K562 (cell line): ENCODE measurements around the gene CARD11. TPM values are rescaled to one million over a fixed set of nuclear protein-coding genes. Genes with fewer than 3 reads are reported as not detected.

Experiments
- ATAC-seq: fragments of 200-7000 bp; cut with Tn5 transposase; 3 replicates; pipeline ENCODE4 v1.9.1; 2020; ENCODE audit warnings: moderate library complexity
- BruUV-seq: library from RNA; stranded (reverse); fragments of 400-500 nt; replicated peaks from 2 replicates; lab custom pipeline; 2021; lab: Mats Ljungman, UMichigan
- CTCF ChIA-PET: fragments of 300-600 bp; formaldehyde crosslinking; extraction: SDS; loops from one replicate; lab custom pipeline; 2021; ENCODE audit warnings: low intra/inter-chr PET ratio; lab: Yijun Ruan, JAX
- POLR2A ChIA-PET: fragments of 300-600, 350-650 bp; sonication (Branson Sonifier 250); formaldehyde crosslinking; extraction: SDS; loops from one replicate; lab custom pipeline; 2021; ENCODE audit warnings: antibody characterized with exemption, inconsistent platforms; lab: Yijun Ruan, JAX
- DNase-seq, 4 experiments: peaks; one replicate each; pipeline versions ENCODE4 v3.0.0 to v3.0.0-alpha.2; 2011 to 2018; ENCODE audit warnings: low spot score in 3 of 4, mixed read lengths in 3 of 4; ENCODE audit errors: extremely low read depth in 1 of 4
- FAIRE-seq: peaks from 2 replicates; lab custom pipeline; 2011; peaks lifted over from hg19 to GRCh38; lab: Jason Lieb, UNC
- H2AFZ ChIP-seq: 2 replicates; pipeline ENCODE4 v1.6.0; 2011; ENCODE audit warnings: low read depth, low read length, control low read depth, inconsistent platforms
- H3K27ac ChIP-seq: fragments of 200-600 bp; 3 replicates; pipeline ENCODE4 v1.8.0; 2011; ENCODE audit warnings: low read depth, mild to moderate bottlenecking, control low read depth, inconsistent platforms, low read length, moderate library complexity, mixed read lengths; ENCODE audit errors: extremely low read depth
- H3K27me3 ChIP-seq, 2 experiments: fragments of 300-600 bp in 1 of 2; 2 replicates in 1 of 2; 3 replicates in 1 of 2; pipeline versions ENCODE4 v1.6.0 to v1.8.0; 2011; ENCODE audit warnings: inconsistent platforms in 2 of 2, low read length in 2 of 2, mild to moderate bottlenecking in 1 of 2, mixed read lengths in 1 of 2, moderate library complexity in 1 of 2; ENCODE audit not compliant: control insufficient read depth in 2 of 2, insufficient read depth in 2 of 2
- H3K36me3 ChIP-seq: fragments of 300-600 bp; 3 replicates; pipeline ENCODE4 v1.8.0; 2011; ENCODE audit warnings: mild to moderate bottlenecking, low read length, inconsistent platforms; ENCODE audit not compliant: control insufficient read depth, insufficient read depth
- H3K4me1 ChIP-seq, 2 experiments: fragments of 200-600 bp in 1 of 2; replicated peaks in 1 of 2; 2 replicates in 1 of 2; 3 replicates in 1 of 2; pipeline versions ENCODE4 v1.5.1 to v1.8.0; 2011; ENCODE audit warnings: inconsistent platforms in 2 of 2, low read length in 2 of 2, mild to moderate bottlenecking in 1 of 2, mixed read lengths in 1 of 2, moderate library complexity in 1 of 2; ENCODE audit not compliant: control insufficient read depth in 2 of 2, insufficient read depth in 2 of 2
- H3K4me2 ChIP-seq: 2 replicates; pipeline ENCODE4 v1.6.1; 2011; ENCODE audit warnings: low read length, control low read depth, inconsistent platforms, mixed read lengths; ENCODE audit not compliant: insufficient read depth
- H3K4me3 ChIP-seq: fragments of 200-600 bp; sonication (generic), shearing (Covaris generic); 2 replicates; pipeline ENCODE4 v1.5.1; 2016; ENCODE audit warnings: control low read depth, inconsistent platforms
- H3K79me2 ChIP-seq: fragments of 200-600 bp; 3 replicates; pipeline ENCODE4 v1.8.0; 2011; ENCODE audit warnings: low read length, inconsistent platforms; ENCODE audit not compliant: control insufficient read depth, insufficient read depth
- H3K9ac ChIP-seq, 2 experiments: 2 replicates each; pipeline versions ENCODE4 v1.6.0 to v1.6.1; 2011; ENCODE audit warnings: low read depth in 2 of 2, low read length in 2 of 2, control low read depth in 1 of 2, inconsistent platforms in 1 of 2, mild to moderate bottlenecking in 1 of 2, mixed read lengths in 1 of 2; ENCODE audit not compliant: insufficient read depth in 1 of 2
- H3K9me1 ChIP-seq: one replicate; pipeline ENCODE4 v1.6.0; 2011; ENCODE audit warnings: inconsistent platforms, mild to moderate bottlenecking, low read length, moderate library complexity; ENCODE audit not compliant: control insufficient read depth, insufficient read depth
- H3K9me3 ChIP-seq: replicated peaks from 2 replicates; pipeline ENCODE4 v1.5.1; 2011; ENCODE audit warnings: low read depth, low read length, inconsistent platforms; ENCODE audit not compliant: control insufficient read depth, insufficient read depth
- H4K20me1 ChIP-seq: replicated peaks from 2 replicates; pipeline ENCODE4 v1.6.1; 2011; ENCODE audit warnings: low read length, inconsistent platforms, mixed read lengths; ENCODE audit not compliant: control insufficient read depth, insufficient read depth
- CBFB ChIP-seq: sonication (generic); formaldehyde crosslinking; IDR thresholded peaks from 2 replicates; pipeline ENCODE4 v1.4.0; 2020; ENCODE audit warnings: mild to moderate bottlenecking, missing genetic modification reagents
- CEBPB ChIP-seq: fragments of 450-650 bp; IDR thresholded peaks from 2 replicates; pipeline ENCODE4 v1.6.1; 2016; ENCODE audit warnings: missing genetic modification characterization, missing compliant biosample characterization
- POLR2G ChIP-seq: fragments of 200-400 bp; formaldehyde crosslinking; IDR thresholded peaks from 2 replicates; pipeline ENCODE4 v1.6.1; 2017; ENCODE audit warnings: low read depth, mild to moderate bottlenecking, antibody characterized with exemption, low read length, moderate library complexity
- PPARD ChIP-seq: fragments of 250-450 bp; sonication (Bioruptor Pico); IDR thresholded peaks from 2 replicates; pipeline ENCODE4 v1.8.0; 2022; ENCODE audit warnings: inconsistent platforms, mild to moderate bottlenecking, moderate library complexity
- RBM15 ChIP-seq: fragments of 200-400 bp; formaldehyde crosslinking; IDR thresholded peaks from 2 replicates; pipeline ENCODE4 v1.6.1; 2018; ENCODE audit warnings: mild to moderate bottlenecking, low read length, moderate library complexity; ENCODE audit not compliant: insufficient read depth
- TEAD4 ChIP-seq, 2 experiments: sonication (generic) in 1 of 2; formaldehyde crosslinking in 1 of 2; IDR thresholded peaks; 2 replicates each; pipeline versions ENCODE4 v1.6.1 to v1.8.0; 2012 to 2022; ENCODE audit warnings: borderline replicate concordance in 1 of 2, inconsistent platforms in 1 of 2, low read length in 1 of 2, mild to moderate bottlenecking in 1 of 2, missing genetic modification reagents in 1 of 2
- ZBTB1 ChIP-seq: sonication (generic); formaldehyde crosslinking; IDR thresholded peaks from 2 replicates; pipeline ENCODE4 v1.8.1; 2023; ENCODE audit warnings: missing genetic modification reagents, low read depth, mild to moderate bottlenecking, borderline replicate concordance
- WGBS: fragments of 100-300 bp; shearing (Covaris generic); methylation state at CpG from one replicate; pipeline ENCODE4 v1.1.6; 2016; ENCODE audit warnings: low coverage, mixed read lengths; ENCODE audit not compliant: insufficient coverage; ENCODE audit errors: missing lambda C conversion rate; 5-methylcytosine and 5-hydroxymethylcytosine counted together
- in situ Hi-C: fragments of 300-500 bp; cut with MboI; formaldehyde crosslinking; loops from 4 replicates; pipeline ENCODE4 v1.15.0; 2018; ENCODE audit warnings: inconsistent platforms, mixed read lengths
- intact Hi-C: fragments of 100-400 bp; cut with micrococcal nuclease; formaldehyde crosslinking; loops from 2 replicates; pipeline ENCODE4 v1.14.2; 2022
- polyA plus RNA-seq, 8 experiments: library from polyadenylated mRNA; depleted of rRNA in 4 of 8; stranded (reverse) in 5 of 8; unstranded in 3 of 8; fragments of >200 nt; fragmentation: Nextera tagmentation in 2 of 8; fragmentation: Illumina TruSeq in 1 of 8; extraction: Ambion mirVana in 2 of 8; extraction: Trizol in 1 of 8; gene quantifications; 2 replicates each; pipeline versions ENCODE4 v1.2.1 to v1.2.3, GENCODE V29; 2011 to 2014; ENCODE audit warnings: inconsistent platforms in 1 of 8, missing spikeins in 1 of 8
- total RNA-seq, 7 experiments: library from RNA; depleted of rRNA in 6 of 7; stranded (reverse); fragments of >200 nt in 6 of 7; fragmentation: Illumina TruSeq in 2 of 7; extraction: Trizol in 2 of 7; gene quantifications; 2 replicates each; pipeline versions ENCODE4 v1.2.1 to v1.2.3, GENCODE V29; 2011 to 2021; ENCODE audit warnings: low replicate concordance in 1 of 7

Gene CARD11
- total and polyA plus RNA-seq, 9 of the 15 experiments (the other 6 are each of a cell fraction or from before 2014, with no cell fraction given), result 0.07 to 12.8 (median 5.7) TPM

GRCh38 chr7:2903682-2904162 is 139.9 kb downstream of the CARD11 start:
- no peak for DNase-seq
- Histone ChIP-seq H4K20me1 (0 out of 2 replicates have a peak, but pooled peaks cover 9% of the 10 kb centered on the region), H3K36me3 (no peaks in the 10 kb centered on the region), H3K4me1 (peaks cover 4 to 5% of the 10 kb centered on the region in 2 experiments; a peak in 2 of 5 replicates), H3K9ac (peak overlapping the region in 1 of 2 experiments; percentile 54; a peak in 2 of 4 replicates), H3K9me3 (no peaks in the 10 kb centered on the region), H3K79me2 (no peaks in the 10 kb centered on the region), H2AFZ (no peak overlapping the region), H3K9me1 (no peaks in the 10 kb centered on the region), H3K27ac (no peak overlapping the region), H3K27me3 (peaks cover 0 to 11% of the 10 kb centered on the region in 2 experiments; a peak in 2 of 5 replicates), H3K4me3 (no peak overlapping the region), H3K4me2 (no peak overlapping the region)
- in situ Hi-C loops (no loop called here), intact Hi-C loops (no loop called here)
- ATAC-seq, result peak; percentile 43
- no TSS peak for BruUV-seq
- TF ChIP-seq ZBTB1 (CRISPR knock-in tag), result no peak
- no peak for TF ChIP-seq TEAD4 (IDR thresholded peaks at IDR 0.05; ENCODE audit: low read length)
- no peak for TF ChIP-seq TEAD4 (CRISPR knock-in tag; IDR thresholded peaks at IDR 0.05; ENCODE audit: borderline replicate concordance)
- TF ChIP-seq CEBPB, result peak; percentile 80; the same call in 1 of the 2 replicates
- 0 out of 2 replicates have a peak, but pooled peaks have one; percentile 16 for TF ChIP-seq POLR2G
- no peak for TF ChIP-seq PPARD (CRISPR knock-in tag)
- TF ChIP-seq CBFB, result no peak
- TF ChIP-seq RBM15, result no peak
- FAIRE-seq, result no peak
- POLR2A ChIA-PET, result interaction anchor here (2.0 kb wide), 1 partner anchor 11 kb away, joined by 7 read pairs; no protein-coding TSS in a partner anchor
- 28% methylated on average over 12 of the region's 15 CpGs for WGBS
- CTCF ChIA-PET, result no interaction called here
